Vagina (tissue), 2 donors: ENCODE results near the gene RNF223. TPM values are rescaled to one million over a fixed set of nuclear protein-coding genes. Genes with fewer than 3 reads are reported as not detected.

Source experiments
- DNase-seq, 2 donors: peaks; one replicate each; pipeline ENCODE4 v3.0.0-alpha.2; 2017; ENCODE audit errors: extremely low spot score in 2 of 2
- H3K27ac ChIP-seq: fragments of 200-600 bp; sonication (generic); one replicate; pipeline ENCODE4 v1.5.1; 2019
- H3K27me3 ChIP-seq: fragments of 200-600 bp; sonication (generic); one replicate; pipeline ENCODE4 v1.5.1; 2019
- H3K36me3 ChIP-seq, 2 donors: fragments of 200-600 bp; sonication (generic); one replicate each; pipeline ENCODE4 v1.5.1; 2017 to 2019
- H3K4me1 ChIP-seq: fragments of 200-600 bp; sonication (generic); one replicate; pipeline ENCODE4 v1.5.1; 2019
- H3K4me3 ChIP-seq, 2 donors: fragments of 200-600 bp; sonication (generic); 1 replicate in 1 of 2; 2 replicates in 1 of 2; pipeline ENCODE4 v1.5.1; 2016 to 2019
- H3K9me3 ChIP-seq: fragments of 200-600 bp; sonication (generic); one replicate; pipeline ENCODE4 v1.5.1; 2019
- POLR2A ChIP-seq, 2 donors: fragments of 450-650 bp; IDR thresholded peaks; one replicate each; pipeline ENCODE4 v1.6.1; 2017; ENCODE audit warnings: antibody characterized with exemption in 2 of 2, mild to moderate bottlenecking in 2 of 2, moderate library complexity in 2 of 2
- POLR2AphosphoS5 ChIP-seq, 2 donors: sonication (generic); formaldehyde crosslinking; IDR thresholded peaks; one replicate each; pipeline ENCODE4 v1.9.0; 2017; ENCODE audit warnings: antibody characterized with exemption in 2 of 2, mild to moderate bottlenecking in 2 of 2, low read depth in 1 of 2; ENCODE audit not compliant: insufficient read depth in 1 of 2
- intact Hi-C: fragments of 100-400 bp; cut with DNase I; formaldehyde crosslinking; loops from one replicate; pipeline ENCODE4 v1.15.1; 2023
- total RNA-seq: library from RNA; depleted of rRNA; stranded (reverse); fragments of >200 nt; gene quantifications from one replicate; pipeline ENCODE4 v1.2.3, GENCODE V29; 2016
- TF ChIP-seq, protein P1 (sequence below), 3 experiments: fragments of 450-650 bp in 2 of 3; fragments of 200-600 bp in 1 of 3; sonication (generic) in 1 of 3; IDR thresholded peaks; one replicate each; pipeline ENCODE4 v1.5.1; 2017 to 2019; ENCODE audit warnings: antibody characterized with exemption in 3 of 3, mild to moderate bottlenecking in 2 of 3, moderate library complexity in 2 of 3

The RNF223 gene
- total RNA-seq, 1 donor from 2014 or later, result 4.9 TPM

DNA sequence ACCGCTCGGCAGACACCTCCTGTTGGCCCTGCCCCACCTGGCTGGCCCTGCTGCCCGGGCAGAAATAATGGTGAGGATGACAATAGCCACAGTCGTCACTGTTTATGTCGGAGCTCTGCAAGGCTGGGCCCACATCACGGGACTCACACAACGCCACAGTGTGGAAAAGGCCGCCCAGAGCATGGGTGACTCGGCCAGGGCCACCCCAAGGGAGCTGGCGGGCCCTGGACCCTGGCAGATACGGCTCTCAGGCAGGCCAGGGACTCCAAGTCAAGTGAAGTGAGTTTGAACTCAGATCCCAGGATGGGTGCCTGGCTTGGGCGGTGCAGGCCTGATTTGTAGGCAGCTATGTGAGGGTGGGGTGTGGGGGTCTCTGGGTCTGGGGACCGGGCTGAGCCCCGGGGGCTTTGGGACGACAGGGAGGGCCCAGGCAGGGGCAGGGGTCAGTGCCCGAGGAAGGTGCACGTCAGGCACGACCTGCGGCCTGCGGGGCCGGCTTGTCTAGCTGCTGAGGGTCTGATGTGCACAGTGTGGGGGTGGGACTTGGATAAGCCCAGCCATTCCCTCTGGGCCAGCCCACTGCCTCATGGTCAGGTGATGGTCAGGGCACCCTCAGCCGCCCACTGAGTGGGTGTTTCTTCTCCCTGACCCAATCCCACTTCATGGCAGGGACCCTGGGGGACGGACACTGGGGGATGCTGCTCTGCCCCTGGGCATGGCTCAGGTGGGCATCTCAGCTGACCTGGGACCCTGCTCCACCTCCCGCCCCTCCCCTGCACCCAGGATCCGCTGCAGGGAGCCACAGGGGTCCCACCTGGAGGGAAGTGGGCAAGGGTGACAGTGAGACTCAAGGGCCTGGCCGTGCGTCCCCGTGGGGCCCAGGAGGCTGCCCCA, 1.0 kb downstream of the RNF223 start:
- DNase-seq, result no peak
- no peaks in the 10 kb centered on the region for H3K27me3 ChIP-seq
- no peaks in the 10 kb centered on the region for H3K36me3 ChIP-seq
- H3K4me3 ChIP-seq, result peak overlapping the region in 1 of 2 donors; percentile 26
- peaks cover 18% of the 10 kb centered on the region for H3K4me1 ChIP-seq
- no peaks in the 10 kb centered on the region for H3K9me3 ChIP-seq
- no peak for TF ChIP-seq POLR2A (IDR thresholded peaks at IDR 0.05)
- TF ChIP-seq, protein P1, sequence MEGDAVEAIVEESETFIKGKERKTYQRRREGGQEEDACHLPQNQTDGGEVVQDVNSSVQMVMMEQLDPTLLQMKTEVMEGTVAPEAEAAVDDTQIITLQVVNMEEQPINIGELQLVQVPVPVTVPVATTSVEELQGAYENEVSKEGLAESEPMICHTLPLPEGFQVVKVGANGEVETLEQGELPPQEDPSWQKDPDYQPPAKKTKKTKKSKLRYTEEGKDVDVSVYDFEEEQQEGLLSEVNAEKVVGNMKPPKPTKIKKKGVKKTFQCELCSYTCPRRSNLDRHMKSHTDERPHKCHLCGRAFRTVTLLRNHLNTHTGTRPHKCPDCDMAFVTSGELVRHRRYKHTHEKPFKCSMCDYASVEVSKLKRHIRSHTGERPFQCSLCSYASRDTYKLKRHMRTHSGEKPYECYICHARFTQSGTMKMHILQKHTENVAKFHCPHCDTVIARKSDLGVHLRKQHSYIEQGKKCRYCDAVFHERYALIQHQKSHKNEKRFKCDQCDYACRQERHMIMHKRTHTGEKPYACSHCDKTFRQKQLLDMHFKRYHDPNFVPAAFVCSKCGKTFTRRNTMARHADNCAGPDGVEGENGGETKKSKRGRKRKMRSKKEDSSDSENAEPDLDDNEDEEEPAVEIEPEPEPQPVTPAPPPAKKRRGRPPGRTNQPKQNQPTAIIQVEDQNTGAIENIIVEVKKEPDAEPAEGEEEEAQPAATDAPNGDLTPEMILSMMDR (IDR thresholded peaks at IDR 0.05), result no peak
- TF ChIP-seq POLR2AphosphoS5 (IDR thresholded peaks at IDR 0.05; ENCODE audit: insufficient read depth in 1 of 2, low read depth in 1 of 2), result no peak
- H3K27ac ChIP-seq, result peak overlapping the region; percentile 39
- intact Hi-C loops, result no loop called here

DNA sequence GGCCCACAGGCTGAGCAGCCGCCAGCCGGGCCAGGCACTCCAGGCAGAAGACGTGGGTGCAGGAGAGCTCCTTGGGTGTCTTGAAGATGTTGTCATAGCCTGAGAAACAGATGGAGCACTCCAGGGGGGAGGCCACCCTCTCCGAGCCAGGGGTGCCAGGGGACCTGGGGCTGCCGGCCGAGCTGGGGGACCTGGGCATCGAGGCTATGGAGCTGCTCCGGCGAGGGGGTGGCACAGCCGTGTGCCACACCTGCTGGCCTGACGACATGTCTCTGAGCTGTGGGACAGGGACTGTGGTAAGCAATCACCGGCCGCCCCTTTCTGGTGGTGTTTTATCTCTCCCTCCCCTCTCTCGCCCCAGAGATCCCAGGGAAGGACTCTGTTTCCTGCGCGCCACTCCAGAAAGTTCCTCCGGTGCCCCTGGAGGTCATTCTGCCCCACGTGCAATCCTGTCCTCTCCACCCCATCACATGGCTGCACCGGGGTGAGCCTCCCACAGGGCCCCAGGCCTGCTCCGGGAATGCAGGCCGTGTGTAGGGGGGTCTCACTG, 1.7 kb downstream of the RNF223 start:
- Histone ChIP-seq H3K27me3 (no peaks in the 10 kb centered on the region), H3K27ac (no peak overlapping the region), H3K9me3 (no peaks in the 10 kb centered on the region), H3K36me3 (no peaks in the 10 kb centered on the region), H3K4me1 (peaks cover 21% of the 10 kb centered on the region), H3K4me3 (peak overlapping the region in 1 of 2 donors; percentile 26)
- no peak for DNase-seq
- intact Hi-C loops, result no loop called here
- TF ChIP-seq POLR2A (IDR thresholded peaks at IDR 0.05) (no peak), POLR2AphosphoS5 (IDR thresholded peaks at IDR 0.05; ENCODE audit: insufficient read depth in 1 of 2, low read depth in 1 of 2) (no peak)
- TF ChIP-seq, protein P1 (IDR thresholded peaks at IDR 0.05), result no peak

DNA sequence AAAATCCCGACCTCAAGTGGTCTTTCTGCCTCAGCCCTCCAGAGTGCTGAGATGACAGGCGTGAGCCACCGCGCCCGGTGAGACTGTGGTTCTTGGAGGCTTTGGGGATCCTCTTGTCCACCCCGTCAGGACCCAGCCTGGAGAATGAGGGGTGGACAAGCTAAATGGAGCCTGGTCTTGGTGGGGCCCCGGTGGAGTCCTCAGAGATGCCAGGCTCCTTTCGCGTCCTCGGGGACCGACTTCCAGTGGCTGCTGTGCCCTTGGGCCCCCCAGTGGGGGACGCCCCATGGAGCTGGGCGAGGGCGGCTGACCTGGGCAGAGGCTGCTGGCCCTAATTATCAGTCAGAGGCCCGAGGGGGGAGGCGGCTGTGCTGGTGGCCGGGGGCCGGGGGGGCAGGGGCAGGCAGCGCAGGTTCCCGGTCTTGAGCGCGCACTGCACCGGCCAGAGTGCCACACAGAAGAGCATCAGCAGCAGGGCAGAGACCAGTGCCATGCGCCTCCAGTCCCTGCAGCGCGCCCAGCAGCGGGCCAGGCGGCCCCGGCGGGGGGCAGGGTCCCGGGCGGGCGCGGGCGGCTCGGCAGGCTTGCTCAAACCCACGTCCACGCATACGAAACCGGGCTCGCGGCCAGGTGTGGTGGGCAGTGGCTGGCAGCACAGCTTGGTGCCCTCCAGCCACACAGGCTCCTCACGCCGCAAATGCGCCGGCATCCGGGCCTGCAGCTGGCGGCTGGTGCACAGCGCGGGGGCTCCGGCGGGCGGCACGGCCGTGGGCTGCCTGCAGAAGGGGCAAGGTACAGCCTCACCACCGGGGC, 2.4 kb downstream of the RNF223 start:
- Histone ChIP-seq H3K27me3 (no peaks in the 10 kb centered on the region), H3K4me1 (peaks cover 21% of the 10 kb centered on the region), H3K9me3 (no peaks in the 10 kb centered on the region), H3K4me3 (peak overlapping the region in 1 of 2 donors; percentile 26), H3K27ac (peak overlapping the region; percentile 36), H3K36me3 (no peaks in the 10 kb centered on the region)
- intact Hi-C loops, result no loop called here
- TF ChIP-seq, protein P1 (IDR thresholded peaks at IDR 0.05), result no peak
- no peak for TF ChIP-seq POLR2A (IDR thresholded peaks at IDR 0.05)
- TF ChIP-seq POLR2AphosphoS5 (IDR thresholded peaks at IDR 0.05; ENCODE audit: insufficient read depth in 1 of 2, low read depth in 1 of 2), result no peak
- no peak for DNase-seq

DNA sequence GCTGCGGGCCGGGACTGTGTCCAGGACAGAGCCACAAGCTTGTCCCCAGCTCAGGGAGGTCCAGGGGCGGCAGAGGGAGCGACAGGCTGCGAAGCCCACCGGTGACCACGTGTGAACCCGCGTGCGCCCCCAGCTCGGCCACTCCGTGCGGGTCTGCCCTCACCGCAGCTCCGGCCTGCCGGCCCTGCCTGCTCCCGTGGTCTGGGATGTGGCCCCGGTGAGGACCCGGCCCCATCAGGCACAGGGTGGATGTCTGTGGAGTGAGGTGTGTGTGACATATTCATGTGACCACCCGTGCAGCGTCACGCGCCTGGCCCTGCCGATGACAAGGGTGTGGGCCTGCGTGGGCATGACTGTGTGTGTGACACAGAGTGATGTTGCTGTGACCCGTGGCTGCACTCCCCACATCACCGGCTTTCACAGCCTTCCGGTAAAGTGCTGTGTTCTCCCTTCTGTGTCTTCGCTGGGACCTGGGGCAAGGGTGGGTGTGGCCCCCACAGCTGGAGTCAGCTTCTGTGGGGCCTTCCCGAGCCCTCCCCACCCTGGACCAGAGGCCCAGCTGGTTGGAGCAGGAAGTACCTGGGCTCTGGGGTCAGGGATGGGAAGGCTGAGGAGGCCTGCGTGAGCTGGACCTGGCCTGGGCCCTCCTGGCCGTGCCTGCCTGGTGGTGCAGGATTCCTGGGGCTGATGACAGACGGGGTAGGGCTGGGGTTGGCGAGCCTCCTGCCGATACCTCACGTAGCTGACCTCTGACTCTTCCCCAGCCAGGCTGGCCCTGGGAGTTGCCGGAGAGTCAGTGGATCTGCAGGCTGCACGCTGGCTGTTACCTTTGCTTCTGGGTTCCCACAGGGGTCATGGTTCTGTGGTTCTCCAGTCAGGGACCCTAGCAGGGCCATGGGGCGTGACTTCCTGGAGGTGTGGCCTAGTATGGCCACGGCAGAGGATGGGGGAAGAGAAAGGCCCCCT, 4.1 kb downstream of the RNF223 start:
- Histone ChIP-seq H3K4me3 (peak overlapping the region; percentile 40 to 48), H3K9me3 (no peaks in the 10 kb centered on the region), H3K4me1 (peaks cover 21% of the 10 kb centered on the region), H3K36me3 (no peaks in the 10 kb centered on the region), H3K27ac (peak overlapping the region; percentile 73), H3K27me3 (no peaks in the 10 kb centered on the region)
- DNase-seq, result no peak
- intact Hi-C loops, result no loop called here
- TF ChIP-seq POLR2AphosphoS5 (IDR thresholded peaks at IDR 0.05; ENCODE audit: insufficient read depth in 1 of 2, low read depth in 1 of 2) (no peak), POLR2A (IDR thresholded peaks at IDR 0.05) (no peak)
- TF ChIP-seq, protein P1 (IDR thresholded peaks at IDR 0.05), result no peak
